OCI-LY7 (cell line): ENCODE results near the gene ARSD. TPM values are rescaled to one million over a fixed set of nuclear protein-coding genes. Genes with fewer than 3 reads are reported as not detected.
"Not testable (repeated sequence)": the region's sequence is repeated elsewhere in the genome, so short reads cannot be mapped to it uniquely, and the experiment has no call there.

Source experiments
- BruUV-seq: library from RNA; stranded (reverse); fragments of 400-500 nt; replicated peaks from 2 replicates; lab custom pipeline; 2021; lab: Mats Ljungman, UMichigan
- CTCF ChIA-PET: fragments of 300-600 bp; sonication (Branson Sonifier 250); formaldehyde crosslinking; loops from one replicate; lab custom pipeline; 2022; ENCODE audit warnings: antibody characterized with exemption; ENCODE audit not compliant: unreplicated experiment; lab: Charles Lee
- POLR2A ChIA-PET: fragments of 300-600 bp; sonication (Branson Sonifier 250); formaldehyde crosslinking; loops from one replicate; lab custom pipeline; 2022; ENCODE audit warnings: antibody characterized with exemption; lab: Charles Lee
- DNase-seq: peaks from one replicate; pipeline ENCODE4 v3.0.0-alpha.2; 2015; ENCODE audit warnings: low spot score
- H2AFZ ChIP-seq: fragments of 200-600 bp; sonication (generic), shearing (Covaris generic); 2 replicates; pipeline ENCODE4 v1.6.1; 2014; ENCODE audit warnings: mild to moderate bottlenecking, antibody characterized with exemption, low read length, moderate library complexity
- H3K27ac ChIP-seq: fragments of 200-600 bp; sonication (generic); 2 replicates; pipeline ENCODE4 v1.5.1; 2014; ENCODE audit warnings: mixed run types, low read depth, mild to moderate bottlenecking, moderate library complexity, low read length, inconsistent platforms; ENCODE audit not compliant: poor library complexity, severe bottlenecking
- H3K36me3 ChIP-seq: fragments of 200-600 bp; sonication (generic); 2 replicates; pipeline ENCODE4 v1.6.1; 2014; ENCODE audit warnings: mild to moderate bottlenecking, antibody characterized with exemption, low read length, moderate library complexity, mixed read lengths; ENCODE audit not compliant: insufficient read depth
- H3K4me1 ChIP-seq: fragments of 200-600 bp; sonication (generic); 2 replicates; pipeline ENCODE4 v1.5.1; 2014; ENCODE audit warnings: mild to moderate bottlenecking, low read length; ENCODE audit not compliant: insufficient read depth, poor library complexity, severe bottlenecking
- H3K4me2 ChIP-seq: fragments of 200-600 bp; sonication (generic); 2 replicates; pipeline ENCODE4 v1.6.1; 2014; ENCODE audit warnings: mild to moderate bottlenecking, low read length
- H3K4me3 ChIP-seq: fragments of 200-600 bp; sonication (generic); 2 replicates; pipeline ENCODE4 v1.5.1; 2014; ENCODE audit warnings: mild to moderate bottlenecking, low read depth, low read length; ENCODE audit not compliant: poor library complexity, severe bottlenecking
- H3K79me2 ChIP-seq: fragments of 200-600 bp; sonication (generic); 2 replicates; pipeline ENCODE4 v1.6.1; 2016; ENCODE audit warnings: low read depth, mild to moderate bottlenecking, low read length, moderate library complexity, mixed read lengths; ENCODE audit not compliant: insufficient read depth
- H3K9me2 ChIP-seq: fragments of 200-600 bp; sonication (generic); 2 replicates; pipeline ENCODE4 v1.6.1; 2016; ENCODE audit warnings: mild to moderate bottlenecking, low read length, mixed read lengths; ENCODE audit not compliant: insufficient read depth
- H3K9me3 ChIP-seq: fragments of 200-600 bp; sonication (generic); 2 replicates; pipeline ENCODE4 v1.6.1; 2014; ENCODE audit warnings: mild to moderate bottlenecking, mixed run types, low read length, mixed read lengths
- H4K20me1 ChIP-seq: fragments of 200-600 bp; sonication (generic); 2 replicates; pipeline ENCODE4 v1.6.1; 2014; ENCODE audit warnings: mild to moderate bottlenecking, antibody characterized with exemption, low read length, moderate library complexity, mixed read lengths; ENCODE audit not compliant: insufficient read depth
- EZH2phosphoT487 ChIP-seq: fragments of 200-600 bp; sonication (generic); IDR thresholded peaks from 2 replicates; pipeline ENCODE4 v1.6.1; 2018; ENCODE audit warnings: low read depth, borderline replicate concordance, mild to moderate bottlenecking, mixed run types, antibody characterized with exemption, low read length, moderate library complexity, mixed read lengths
- intact Hi-C: fragments of 100-400 bp; cut with micrococcal nuclease; formaldehyde crosslinking; loops from one replicate; pipeline ENCODE4 v1.10.0; 2022; ENCODE audit not compliant: unreplicated experiment
- total RNA-seq, 2 experiments: library from RNA; depleted of rRNA in 1 of 2; stranded (reverse); fragments of >200 nt in 1 of 2; shearing (Covaris generic) in 1 of 2; gene quantifications; 2 replicates each; pipeline ENCODE4 v1.2.3, GENCODE V29; 2014 to 2022
- TF ChIP-seq, protein P1 (sequence below): fragments of 200-600 bp; sonication (generic); conservative IDR thresholded peaks from 2 replicates; pipeline ENCODE4 v1.5.1; 2014; ENCODE audit warnings: mild to moderate bottlenecking, antibody characterized with exemption, low read length, moderate library complexity, mixed read lengths

Gene ARSD
- total RNA-seq, 2 experiments from 2014 or later: not detected

DNA sequence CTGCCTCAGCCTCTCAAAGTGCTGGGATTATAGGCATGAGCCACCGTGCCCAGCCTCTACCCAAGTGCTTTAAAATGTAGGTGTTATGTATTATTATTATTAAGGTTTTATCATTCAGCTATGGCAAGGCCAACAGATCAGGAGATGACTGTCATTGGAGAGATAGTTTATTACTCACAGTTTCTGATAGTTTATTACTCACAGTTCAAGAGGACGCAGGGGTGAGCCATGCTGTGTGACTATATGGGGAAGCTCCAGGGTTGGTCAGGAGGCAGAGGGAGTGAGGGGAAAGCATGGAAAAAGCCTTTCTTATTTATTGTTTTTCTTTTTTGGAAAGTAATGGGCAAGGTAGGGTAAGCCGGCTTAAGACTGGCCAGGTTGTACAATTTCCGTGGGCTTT lies 25.4 kb upstream of the ARSD start:
- POLR2A ChIA-PET: no interaction called here
- H3K79me2 ChIP-seq: no peaks in the 10 kb centered on the region
- no TSS peak for BruUV-seq
- intact Hi-C loops: no loop called here
- H2AFZ ChIP-seq: no peak overlapping the region
- H3K36me3 ChIP-seq: no peaks in the 10 kb centered on the region
- H3K4me3 ChIP-seq: no peak overlapping the region
- no peaks in the 10 kb centered on the region for H4K20me1 ChIP-seq
- no peak overlapping the region for H3K27ac ChIP-seq
- H3K4me1 ChIP-seq: no peaks in the 10 kb centered on the region
- no peaks in the 10 kb centered on the region for H3K9me3 ChIP-seq
- H3K9me2 ChIP-seq: no peaks in the 10 kb centered on the region
- DNase-seq: no peak
- TF ChIP-seq EZH2phosphoT487: no peak
- TF ChIP-seq, protein P1, sequence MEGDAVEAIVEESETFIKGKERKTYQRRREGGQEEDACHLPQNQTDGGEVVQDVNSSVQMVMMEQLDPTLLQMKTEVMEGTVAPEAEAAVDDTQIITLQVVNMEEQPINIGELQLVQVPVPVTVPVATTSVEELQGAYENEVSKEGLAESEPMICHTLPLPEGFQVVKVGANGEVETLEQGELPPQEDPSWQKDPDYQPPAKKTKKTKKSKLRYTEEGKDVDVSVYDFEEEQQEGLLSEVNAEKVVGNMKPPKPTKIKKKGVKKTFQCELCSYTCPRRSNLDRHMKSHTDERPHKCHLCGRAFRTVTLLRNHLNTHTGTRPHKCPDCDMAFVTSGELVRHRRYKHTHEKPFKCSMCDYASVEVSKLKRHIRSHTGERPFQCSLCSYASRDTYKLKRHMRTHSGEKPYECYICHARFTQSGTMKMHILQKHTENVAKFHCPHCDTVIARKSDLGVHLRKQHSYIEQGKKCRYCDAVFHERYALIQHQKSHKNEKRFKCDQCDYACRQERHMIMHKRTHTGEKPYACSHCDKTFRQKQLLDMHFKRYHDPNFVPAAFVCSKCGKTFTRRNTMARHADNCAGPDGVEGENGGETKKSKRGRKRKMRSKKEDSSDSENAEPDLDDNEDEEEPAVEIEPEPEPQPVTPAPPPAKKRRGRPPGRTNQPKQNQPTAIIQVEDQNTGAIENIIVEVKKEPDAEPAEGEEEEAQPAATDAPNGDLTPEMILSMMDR: no peak
- H3K4me2 ChIP-seq: no peak overlapping the region
- CTCF ChIA-PET: no interaction called here

DNA sequence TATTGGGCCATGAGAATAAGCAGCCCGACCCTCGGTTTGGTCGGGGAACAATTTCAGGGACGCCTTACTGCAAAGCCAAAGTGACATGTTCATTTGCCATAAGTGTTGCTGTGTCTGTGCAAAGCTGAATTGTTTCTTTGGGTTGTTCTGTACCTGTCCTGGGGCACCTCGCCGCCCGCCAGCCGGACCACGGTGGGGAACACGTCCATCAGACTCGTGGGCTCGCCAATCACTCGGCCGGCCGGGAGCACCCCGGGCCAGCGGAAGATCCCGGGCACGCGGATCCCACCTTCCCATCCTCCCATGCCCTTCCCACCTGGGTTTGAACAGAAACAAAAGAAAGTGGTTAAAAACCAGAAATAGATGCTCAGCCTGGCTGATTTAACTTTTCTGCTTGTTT lies 8.8 kb upstream of the ARSD start:
- H2AFZ ChIP-seq, BruUV-seq, CTCF ChIA-PET, intact Hi-C loops, H3K27ac ChIP-seq, H3K9me3 ChIP-seq, H3K36me3 ChIP-seq, POLR2A ChIA-PET, H3K79me2 ChIP-seq, H4K20me1 ChIP-seq, H3K9me2 ChIP-seq, DNase-seq, H3K4me1 ChIP-seq, H3K4me3 ChIP-seq, H3K4me2 ChIP-seq: not testable (repeated sequence)

DNA sequence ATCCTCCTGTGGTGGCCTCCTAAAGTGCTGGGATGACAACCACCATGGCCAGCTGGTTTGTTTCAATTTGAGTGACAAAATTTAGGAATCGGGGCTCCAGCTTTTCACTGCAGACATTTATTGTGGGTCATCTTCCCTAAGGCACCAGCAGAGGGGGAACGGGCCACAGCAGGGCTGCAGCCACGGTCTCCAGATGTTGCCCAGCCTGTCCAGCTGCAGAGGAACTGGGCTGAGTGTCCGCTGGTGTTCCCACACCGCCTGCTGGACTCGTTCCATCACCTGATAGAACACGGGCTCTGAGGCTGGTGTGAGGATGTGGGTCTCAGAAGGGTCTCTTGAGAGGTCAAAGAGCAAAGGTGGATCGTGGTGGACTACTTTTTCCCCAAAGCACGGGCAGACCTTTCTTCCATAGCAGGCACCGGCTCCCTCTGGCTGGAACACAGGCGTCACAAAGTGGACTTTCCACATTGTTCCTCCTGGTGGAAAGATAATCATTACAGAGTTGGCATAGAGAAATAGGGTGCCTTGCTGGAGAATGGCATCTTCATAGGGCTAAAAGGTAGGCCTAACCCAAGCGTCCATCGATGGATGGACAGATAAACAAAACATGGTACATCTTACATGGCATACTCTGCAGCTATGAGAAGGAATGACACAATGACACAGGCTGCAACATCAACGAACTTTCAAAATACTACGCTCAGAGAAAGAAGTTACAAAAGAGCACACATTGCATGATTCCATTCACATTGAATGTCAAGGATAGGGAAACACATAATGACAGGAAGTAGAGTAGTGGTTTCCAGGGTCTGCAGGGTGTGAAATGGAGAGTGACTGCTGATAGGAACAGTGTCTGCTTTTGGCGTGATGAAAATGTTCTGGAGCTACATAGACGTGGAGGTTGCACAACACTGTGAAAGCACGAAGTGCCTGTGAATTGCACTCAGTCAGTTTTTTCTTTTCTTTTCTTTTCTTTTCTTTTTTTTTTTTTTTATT lies 5.9 kb upstream of the ARSD start:
- no peak overlapping the region for H3K4me2 ChIP-seq
- no peaks in the 10 kb centered on the region for H3K9me2 ChIP-seq
- no peaks in the 10 kb centered on the region for H3K4me1 ChIP-seq
- no peaks in the 10 kb centered on the region for H3K36me3 ChIP-seq
- H3K9me3 ChIP-seq: no peaks in the 10 kb centered on the region
- DNase-seq: no peak
- H3K4me3 ChIP-seq: no peak overlapping the region
- BruUV-seq: no TSS peak
- no peaks in the 10 kb centered on the region for H3K79me2 ChIP-seq
- POLR2A ChIA-PET: no interaction called here
- H3K27ac ChIP-seq: no peak overlapping the region
- intact Hi-C loops: no loop called here
- no peak overlapping the region for H2AFZ ChIP-seq
- TF ChIP-seq, protein P1: no peak
- no peak for TF ChIP-seq EZH2phosphoT487
- CTCF ChIA-PET: no interaction called here
- H4K20me1 ChIP-seq: no peaks in the 10 kb centered on the region
